MM.1S (cell line): Measurements from ENCODE around the gene RAI1.

Experiments
- DNase-seq: peaks from one replicate; pipeline ENCODE4 v3.0.0-alpha.2; 2015
- H2AFZ ChIP-seq: fragments of 300-600 bp; sonication (generic); 2 replicates; pipeline ENCODE4 v1.6.0; 2016; ENCODE audit warnings: antibody characterized with exemption, low read length
- H3F3A ChIP-seq: fragments of 300-600 bp; sonication (generic); 2 replicates; pipeline ENCODE4 v1.6.1; 2016; ENCODE audit warnings: mild to moderate bottlenecking, antibody characterized with exemption, low read length, moderate library complexity, mixed read lengths; ENCODE audit not compliant: insufficient read depth
- H3K27ac ChIP-seq: fragments of 300-600 bp; sonication (generic); 2 replicates; pipeline ENCODE4 v1.5.1; 2016; ENCODE audit warnings: mild to moderate bottlenecking, low read length
- H3K27me3 ChIP-seq: fragments of 300-600 bp; sonication (generic); replicated peaks from 2 replicates; pipeline ENCODE4 v1.6.0; 2016; ENCODE audit warnings: low read length; ENCODE audit not compliant: insufficient read depth
- H3K36me3 ChIP-seq: fragments of 300-600 bp; sonication (generic); replicated peaks from 2 replicates; pipeline ENCODE4 v1.6.1; 2016; ENCODE audit warnings: mild to moderate bottlenecking, low read length, mixed read lengths; ENCODE audit not compliant: insufficient read depth
- H3K4me1 ChIP-seq: fragments of 300-600 bp; sonication (generic); 2 replicates; pipeline ENCODE4 v1.6.1; 2016; ENCODE audit warnings: low read length, mixed read lengths
- H3K4me2 ChIP-seq: fragments of 300-600 bp; sonication (generic); 2 replicates; pipeline ENCODE4 v1.6.0; 2016; ENCODE audit warnings: low read depth, low read length
- H3K4me3 ChIP-seq: fragments of 300-600 bp; sonication (generic); 2 replicates; pipeline ENCODE4 v1.5.1; 2016; ENCODE audit warnings: low read length, mixed read lengths
- H3K79me2 ChIP-seq: fragments of 300-600 bp; sonication (generic); 2 replicates; pipeline ENCODE4 v1.6.1; 2016; ENCODE audit warnings: mixed run types, low read length, mixed read lengths
- H3K9ac ChIP-seq: fragments of 300-600 bp; sonication (generic); 2 replicates; pipeline ENCODE4 v1.6.1; 2016; ENCODE audit warnings: low read length, mixed read lengths
- H3K9me2 ChIP-seq: fragments of 300-600 bp; sonication (generic); replicated peaks from 2 replicates; pipeline ENCODE4 v1.6.1; 2016; ENCODE audit warnings: mild to moderate bottlenecking, low read length, mixed read lengths; ENCODE audit not compliant: insufficient read depth
- H3K9me3 ChIP-seq: fragments of 300-600 bp; sonication (generic); replicated peaks from 2 replicates; pipeline ENCODE4 v1.6.1; 2016; ENCODE audit warnings: mild to moderate bottlenecking, low read length, mixed read lengths; ENCODE audit not compliant: insufficient read depth
- H4K20me1 ChIP-seq: fragments of 300-600 bp; sonication (generic); 2 replicates; pipeline ENCODE4 v1.6.1; 2016; ENCODE audit warnings: mild to moderate bottlenecking, low read length, moderate library complexity, mixed read lengths; ENCODE audit not compliant: insufficient read depth
- CTCF ChIP-seq: fragments of 300-600 bp; sonication (generic); IDR thresholded peaks from 2 replicates; pipeline ENCODE4 v1.5.1; 2016; ENCODE audit warnings: antibody characterized with exemption, low read length, mixed read lengths
- EZH2 ChIP-seq: fragments of 300-600 bp; sonication (generic); optimal IDR thresholded peaks from 2 replicates; pipeline ENCODE3; 2017; ENCODE audit warnings: low read depth, mild to moderate bottlenecking, antibody characterized with exemption, low read length, mixed read lengths
- EZH2phosphoT487 ChIP-seq: fragments of 300-600 bp; sonication (generic); IDR thresholded peaks from 2 replicates; pipeline ENCODE4 v1.6.1; 2018; ENCODE audit warnings: antibody characterized with exemption, low read length

RAI1 gene

GRCh38 chr17:17726458-17727060 lies 45.3 kb downstream of the RAI1 start:
- no peaks in the 10 kb centered on the region for H3K36me3 ChIP-seq
- H3K79me2 ChIP-seq: peaks cover 32% of the 10 kb centered on the region
- H3K27me3 ChIP-seq: no peaks in the 10 kb centered on the region
- H3K9me2 ChIP-seq: no peaks in the 10 kb centered on the region
- TF ChIP-seq EZH2phosphoT487: no peak
- TF ChIP-seq EZH2: no peak
- TF ChIP-seq CTCF: no peak
- H3K4me1 ChIP-seq: no peaks in the 10 kb centered on the region
- H3K9me3 ChIP-seq: no peaks in the 10 kb centered on the region
- no peak overlapping the region for H3K4me2 ChIP-seq
- H3K9ac ChIP-seq: no peak overlapping the region
- no peaks in the 10 kb centered on the region for H3F3A ChIP-seq
- no peak overlapping the region for H3K27ac ChIP-seq
- no peak for DNase-seq
- H4K20me1 ChIP-seq: no peaks in the 10 kb centered on the region
- H2AFZ ChIP-seq: no peak overlapping the region
- H3K4me3 ChIP-seq: no peak overlapping the region

- H3K9ac ChIP-seq: no peak overlapping the region
- DNase-seq: no peak
- no peak overlapping the region for H3K4me2 ChIP-seq
- no peak overlapping the region for H2AFZ ChIP-seq
- no peaks in the 10 kb centered on the region for H3K27me3 ChIP-seq
- no peaks in the 10 kb centered on the region for H4K20me1 ChIP-seq
- H3K9me3 ChIP-seq: no peaks in the 10 kb centered on the region
- TF ChIP-seq EZH2 (no peak), CTCF (no peak), EZH2phosphoT487 (no peak)
- no peaks in the 10 kb centered on the region for H3F3A ChIP-seq
- peaks cover 29% of the 10 kb centered on the region for H3K79me2 ChIP-seq
- H3K36me3 ChIP-seq: no peaks in the 10 kb centered on the region
- H3K27ac ChIP-seq: no peak overlapping the region
- H3K4me1 ChIP-seq: no peaks in the 10 kb centered on the region
- no peak overlapping the region for H3K4me3 ChIP-seq
- no peaks in the 10 kb centered on the region for H3K9me2 ChIP-seq
These were observed 45.9 kb downstream of the RAI1 start for GRCh38 chr17:17727111-17727659.

DNA sequence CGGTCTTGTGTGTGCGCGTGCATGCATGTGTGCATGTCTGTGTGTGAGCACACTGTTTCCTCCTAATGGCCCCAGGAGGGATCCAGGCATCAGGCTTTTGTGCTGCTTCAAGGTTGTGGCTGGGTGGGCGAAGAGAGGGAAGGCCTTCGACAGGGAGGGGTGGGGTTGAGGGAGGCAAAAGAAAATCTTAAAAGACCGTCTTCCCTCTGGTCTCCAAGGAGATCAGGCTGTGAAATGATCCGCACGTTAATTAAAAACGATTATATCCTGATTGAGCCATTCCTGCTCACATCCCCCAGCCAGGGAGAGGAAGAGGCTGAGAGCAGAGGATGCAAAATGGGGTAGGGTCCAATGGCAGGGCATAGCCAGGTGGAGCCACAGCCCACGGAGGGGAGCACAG lies 46.9 kb downstream of the RAI1 start:
- no peaks in the 10 kb centered on the region for H4K20me1 ChIP-seq
- H3K27ac ChIP-seq: no peak overlapping the region
- TF ChIP-seq EZH2 (no peak), CTCF (no peak), EZH2phosphoT487 (no peak)
- no peak overlapping the region for H3K4me2 ChIP-seq
- H3K9ac ChIP-seq: no peak overlapping the region
- H3K9me2 ChIP-seq: no peaks in the 10 kb centered on the region
- peaks cover 30% of the 10 kb centered on the region for H3K79me2 ChIP-seq
- no peaks in the 10 kb centered on the region for H3K4me1 ChIP-seq
- H3K36me3 ChIP-seq: no peaks in the 10 kb centered on the region
- no peak for DNase-seq
- no peaks in the 10 kb centered on the region for H3K9me3 ChIP-seq
- H3K4me3 ChIP-seq: no peak overlapping the region
- no peaks in the 10 kb centered on the region for H3K27me3 ChIP-seq
- H2AFZ ChIP-seq: no peak overlapping the region
- H3F3A ChIP-seq: no peaks in the 10 kb centered on the region
